Occipital lobe (tissue), 2 donors: ENCODE data around the gene TMEM74B. TPM values are rescaled to one million over a fixed set of nuclear protein-coding genes. Genes with fewer than 3 reads are reported as not detected.
"Not testable (repeated sequence)": the region's sequence is repeated elsewhere in the genome, so short reads cannot be mapped to it uniquely, and the experiment has no call there.

ENCODE experiments used
- DNase-seq: peaks from one replicate; lab custom pipeline; 2025; lab: John Stamatoyannopoulos, UW
- total RNA-seq: library from RNA; depleted of rRNA; stranded (reverse); fragments of >200 nt; gene quantifications from one replicate; pipeline ENCODE4 v1.2.3, GENCODE V29; 2014

TMEM74B gene
- total RNA-seq, 1 donor from 2014 or later: 8.0 TPM

DNA sequence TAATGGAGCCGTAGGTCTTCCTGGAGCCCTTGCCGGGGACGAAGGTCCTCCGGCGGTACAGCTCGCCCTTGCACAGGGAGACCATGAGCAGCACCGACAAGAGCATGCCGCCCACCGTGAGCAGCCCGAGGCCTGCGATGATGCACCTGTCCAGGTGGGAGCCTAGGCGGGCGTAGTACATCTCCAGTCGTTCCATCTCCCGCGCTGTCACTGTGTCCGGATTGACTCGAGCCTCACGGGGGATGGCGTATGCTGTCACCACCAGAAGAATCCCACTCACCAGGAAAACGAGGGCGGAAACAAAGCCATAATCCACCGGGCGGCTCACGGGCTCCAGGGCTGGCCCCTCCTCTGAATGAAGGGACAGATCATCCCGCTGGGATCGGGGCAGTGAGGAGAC lies 3.8 kb downstream of the TMEM74B start:
- DNase-seq: no peak

DNA sequence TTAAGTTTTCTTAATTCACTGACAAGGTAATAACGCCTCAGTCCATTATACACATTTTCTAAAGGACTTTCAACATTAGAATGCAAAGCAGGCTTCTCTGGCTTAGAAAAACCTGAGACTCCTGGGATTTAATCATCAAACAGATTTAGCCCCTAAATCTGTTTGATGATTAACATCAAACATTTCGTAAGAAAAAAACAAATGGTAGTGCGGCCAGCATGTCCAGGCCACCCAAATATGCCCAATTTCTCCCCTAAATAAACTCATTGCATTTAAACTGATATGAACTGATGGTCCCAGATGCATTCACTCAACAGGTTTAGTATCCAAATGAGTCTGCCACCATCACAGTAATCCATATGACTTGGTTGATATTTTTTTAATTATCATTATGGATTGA lies 6.2 kb downstream of the TMEM74B start:
- no peak for DNase-seq

DNA sequence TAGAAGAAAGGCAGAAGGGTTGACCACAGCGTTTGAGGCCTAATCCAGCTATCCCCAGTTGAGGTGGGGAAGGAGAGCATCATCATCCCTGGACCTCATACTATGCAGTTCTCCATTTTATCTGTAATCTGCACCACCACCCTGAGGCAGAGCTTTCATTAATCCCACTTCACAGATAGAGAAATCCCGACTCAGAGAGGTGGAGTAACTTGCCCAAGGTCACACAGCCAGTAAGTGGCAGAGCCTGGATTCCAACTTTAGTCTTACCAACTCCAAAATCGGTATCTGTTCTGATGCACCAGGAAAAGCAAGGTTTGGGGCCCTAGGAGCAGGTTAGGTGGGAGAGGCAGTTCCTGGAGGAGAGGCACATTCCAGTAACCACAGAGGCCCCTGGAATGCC lies 6.7 kb downstream of the TMEM74B start:
- DNase-seq: no peak

DNA sequence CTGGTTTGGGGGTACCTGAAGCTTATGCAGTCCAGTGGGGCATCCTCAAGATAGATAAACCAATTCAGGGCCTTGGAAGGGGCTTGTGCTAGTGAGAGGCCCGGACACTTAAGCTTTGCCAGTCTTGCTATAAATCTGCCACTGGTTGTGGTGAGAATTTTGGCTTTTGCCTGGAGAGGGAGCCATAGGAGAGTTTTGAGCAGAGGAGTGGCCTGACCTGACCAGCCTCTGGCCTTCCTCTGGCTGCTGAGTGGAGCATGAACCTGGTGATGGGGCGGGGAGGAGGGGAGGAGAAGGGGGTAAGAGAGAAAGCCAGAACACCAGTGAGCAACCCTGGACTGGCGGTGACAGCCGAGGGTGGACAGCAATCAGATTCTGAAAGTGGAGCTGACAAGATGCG lies 7.1 kb downstream of the TMEM74B start:
- DNase-seq: no peak

DNA sequence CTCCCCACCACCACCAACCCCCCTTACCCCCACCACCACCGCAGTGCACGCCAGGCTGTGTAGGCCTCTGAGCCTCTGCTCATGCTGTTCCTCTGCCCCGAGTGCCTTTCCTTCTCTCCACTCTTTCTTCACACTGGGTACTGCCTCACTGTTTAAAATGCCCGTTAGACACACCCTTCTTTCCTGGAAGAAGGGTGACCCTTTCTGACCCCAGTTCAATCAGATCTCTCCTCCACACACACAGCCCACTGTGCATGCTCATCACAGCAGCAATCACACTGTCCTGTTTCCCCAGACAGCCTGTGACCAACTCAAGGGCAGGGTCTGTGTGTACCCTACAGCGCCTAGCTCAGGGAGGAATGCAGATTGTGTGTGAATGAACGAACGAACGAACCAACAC lies 10.0 kb downstream of the TMEM74B start:
- DNase-seq: no peak

DNA sequence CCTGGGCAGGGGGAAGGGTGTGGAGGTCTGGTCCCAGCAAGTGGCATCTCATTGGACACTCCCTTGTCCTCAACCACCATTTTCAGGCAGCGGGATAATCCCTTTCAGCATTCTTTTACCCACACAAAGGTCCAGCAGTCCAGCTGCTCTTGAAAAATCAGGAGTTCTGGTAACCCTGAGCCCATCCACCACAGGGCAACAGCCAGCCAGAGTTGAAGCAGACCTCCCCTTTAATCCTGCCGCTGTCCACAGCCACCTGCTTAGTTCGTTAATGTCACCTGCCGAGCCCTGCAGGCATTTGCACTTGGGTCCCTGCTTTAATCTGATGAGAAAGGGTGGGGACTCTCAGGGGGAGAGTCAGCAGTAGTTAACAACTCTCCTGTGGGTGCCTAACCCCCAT lies 11.1 kb downstream of the TMEM74B start:
- DNase-seq: no peak

DNA sequence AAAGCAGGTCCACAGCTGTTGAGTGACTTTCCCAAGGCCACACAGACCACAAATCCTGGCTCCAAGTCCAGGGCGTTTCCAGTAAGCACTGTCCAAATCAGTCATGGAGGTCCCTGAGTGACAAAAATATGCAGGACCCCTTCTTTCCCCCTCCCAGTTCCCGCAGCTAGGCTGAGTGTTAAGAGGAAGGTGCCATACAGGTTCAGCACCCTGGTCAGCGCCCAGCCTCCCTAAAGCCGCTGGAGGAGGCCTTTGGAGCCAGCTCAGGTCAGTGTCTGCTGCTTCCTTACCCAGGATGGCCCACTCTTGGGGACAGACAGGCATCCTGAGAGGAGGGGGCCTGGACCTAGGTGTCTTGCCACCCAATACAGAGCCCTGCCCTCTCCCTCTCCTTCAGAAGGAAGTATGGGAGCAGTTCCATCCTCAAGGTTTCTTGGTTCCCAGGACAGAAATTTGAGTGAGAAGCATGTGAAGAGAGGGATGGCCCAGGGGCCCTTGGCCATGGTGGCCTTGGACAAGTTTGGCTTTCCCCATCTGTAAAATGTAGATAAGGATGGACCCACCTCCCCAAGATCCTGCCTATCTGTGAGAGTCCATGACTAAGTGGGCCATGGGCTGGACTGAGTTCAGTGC lies 13.2 kb downstream of the TMEM74B start:
- DNase-seq: no peak

DNA sequence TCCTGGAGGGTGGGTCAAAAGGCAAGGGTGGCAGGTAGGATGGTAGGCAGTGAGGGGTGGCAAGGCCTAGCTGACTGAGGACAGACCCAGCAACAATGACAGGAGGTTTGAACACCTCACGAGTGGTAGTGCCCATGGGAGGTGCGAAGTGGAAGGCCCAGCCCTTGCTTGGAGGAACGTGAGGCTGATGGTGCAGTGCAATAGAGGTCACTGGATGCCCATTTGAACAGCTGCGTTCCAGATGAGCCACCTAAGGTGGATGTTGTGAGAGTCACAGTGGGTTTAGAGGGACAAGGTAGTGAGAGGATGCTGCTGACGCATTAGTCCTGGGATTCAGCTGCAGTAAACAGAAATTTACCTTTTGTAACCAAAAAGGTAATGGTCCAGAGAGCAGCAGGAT lies 15.6 kb downstream of the TMEM74B start:
- no peak for DNase-seq

DNA sequence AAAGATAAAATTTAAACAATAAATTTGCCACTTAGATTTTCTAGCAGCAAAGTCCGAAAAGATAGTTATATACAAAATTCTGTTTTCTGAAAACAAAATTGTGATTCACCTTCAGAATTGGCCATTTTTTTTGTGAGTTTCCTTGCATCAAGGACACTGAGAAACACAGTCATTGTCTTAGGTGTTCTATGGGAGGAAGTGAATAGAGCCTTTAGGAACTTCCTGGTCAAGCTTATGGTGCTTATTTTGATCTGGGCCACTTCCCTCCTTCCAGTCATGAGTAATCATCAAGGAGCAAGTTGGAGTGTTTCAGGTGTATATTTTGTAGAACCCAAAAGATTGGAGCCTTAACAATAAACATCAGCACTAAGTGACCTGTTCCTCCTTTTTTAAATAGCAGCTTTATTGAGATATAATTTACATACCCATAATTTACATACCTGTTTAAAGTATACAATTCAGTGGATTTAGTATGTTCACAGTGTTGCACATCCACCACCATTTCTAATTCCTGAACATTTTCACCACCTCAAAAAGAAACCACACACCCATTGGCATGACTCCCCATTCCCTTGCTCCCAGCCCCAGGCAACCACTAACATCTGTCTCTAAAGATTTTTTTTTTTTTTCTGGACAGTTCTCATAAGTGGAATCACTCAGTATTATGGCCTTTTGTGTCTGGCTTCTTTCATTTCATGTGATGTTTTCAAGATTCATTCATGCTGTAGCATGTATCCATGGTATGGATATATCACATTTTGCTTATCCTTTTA lies 17.6 kb downstream of the TMEM74B start:
- DNase-seq: no peak

DNA sequence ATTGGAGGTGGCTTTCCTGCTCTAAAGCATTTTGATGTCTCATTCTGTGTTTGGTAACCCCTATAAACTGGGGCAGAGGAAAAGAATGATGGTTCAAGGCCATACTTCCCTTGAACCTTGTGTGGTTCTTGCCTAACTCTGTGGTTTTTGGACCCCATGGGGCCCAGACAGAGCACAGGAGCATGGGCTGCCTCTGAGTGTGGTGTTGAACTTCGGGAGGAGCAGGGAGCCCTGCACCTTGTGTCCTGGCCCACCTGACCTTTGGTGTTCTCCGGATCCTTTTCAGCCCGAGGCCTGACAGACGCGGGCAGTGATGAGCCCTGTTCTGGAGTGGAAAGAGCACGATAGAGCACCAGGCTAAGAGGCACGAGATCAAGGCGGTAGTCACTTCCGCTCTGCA lies 18.8 kb downstream of the TMEM74B start:
- no peak for DNase-seq

DNA sequence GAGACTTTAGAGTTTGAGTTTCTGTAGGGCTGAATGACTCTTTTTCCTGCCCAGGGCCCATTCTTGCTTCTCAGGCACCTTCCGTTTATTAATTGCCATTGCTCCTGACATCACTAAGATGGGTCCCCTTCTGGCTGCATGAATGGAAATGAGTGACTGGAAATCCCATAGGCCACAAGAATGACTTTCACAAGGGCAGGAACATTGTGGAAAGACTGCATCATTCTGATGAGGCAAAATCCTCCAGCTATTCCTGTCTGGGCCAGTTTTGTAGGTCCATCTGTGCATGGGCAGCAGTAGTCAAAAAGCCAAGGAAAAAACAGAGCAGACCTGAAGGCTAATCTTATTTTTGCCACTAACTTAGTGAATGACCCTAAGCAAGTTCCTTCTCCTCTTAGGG lies 19.3 kb downstream of the TMEM74B start:
- no peak for DNase-seq

DNA sequence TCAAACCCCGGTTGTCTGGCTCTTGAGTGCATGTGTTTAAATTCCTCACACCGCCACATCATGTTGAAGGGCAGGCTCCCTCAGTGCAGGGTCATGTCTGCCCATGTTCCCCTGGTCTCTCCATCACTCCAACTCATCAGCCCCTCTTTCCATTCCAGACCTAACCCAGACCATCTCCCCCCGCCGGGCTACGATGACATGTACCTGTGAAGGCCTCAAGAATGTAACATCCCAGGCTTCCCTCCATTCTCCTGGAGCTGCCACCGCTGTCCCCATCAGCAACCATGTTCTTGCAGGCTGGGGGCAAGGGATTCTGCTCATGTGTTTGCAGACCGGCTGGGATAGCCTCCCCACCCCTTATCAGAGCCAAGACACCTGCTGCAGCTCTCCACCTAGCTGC lies 19.9 kb downstream of the TMEM74B start:
- no peak for DNase-seq

DNA sequence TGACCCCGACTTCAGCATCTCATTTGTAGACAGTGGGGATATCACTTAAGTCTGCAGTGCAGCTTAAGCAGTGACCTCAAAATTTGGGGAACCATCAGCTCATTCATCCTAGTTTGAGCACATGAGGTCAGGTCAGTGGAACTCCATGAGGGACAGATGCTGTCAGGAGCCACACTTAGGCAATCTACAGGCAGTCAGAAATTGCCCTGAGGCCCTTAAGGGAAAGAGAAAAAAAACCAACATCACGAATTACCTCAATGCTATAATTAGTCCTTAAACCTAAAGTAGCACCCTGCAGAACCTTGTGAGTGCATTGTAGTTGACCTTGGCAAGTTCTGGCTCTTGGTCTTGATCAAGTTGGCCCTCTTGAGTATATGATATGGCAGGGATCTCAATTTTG lies 21.1 kb downstream of the TMEM74B start:
- no peak for DNase-seq

DNA sequence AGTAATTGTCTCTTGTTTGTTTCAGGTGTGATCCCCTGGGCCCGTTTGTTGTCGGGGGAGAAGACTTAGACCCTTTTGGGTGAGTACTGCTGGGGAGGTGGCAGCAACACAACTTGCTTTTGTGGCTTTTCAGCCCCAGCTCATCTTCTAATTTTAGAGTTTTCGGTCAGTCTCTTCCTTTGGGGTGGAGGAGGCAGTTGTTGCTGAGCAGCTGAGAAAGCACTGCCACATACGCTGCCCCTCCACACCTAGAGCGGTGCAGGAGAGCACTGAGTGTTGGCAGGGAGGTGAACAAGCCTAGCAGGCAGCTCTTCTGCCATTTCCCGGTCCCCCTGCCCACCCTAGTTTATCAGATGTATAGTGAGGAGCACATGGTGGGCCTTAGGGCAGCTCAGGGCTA lies 21.7 kb downstream of the TMEM74B start:
- DNase-seq: no peak

DNA sequence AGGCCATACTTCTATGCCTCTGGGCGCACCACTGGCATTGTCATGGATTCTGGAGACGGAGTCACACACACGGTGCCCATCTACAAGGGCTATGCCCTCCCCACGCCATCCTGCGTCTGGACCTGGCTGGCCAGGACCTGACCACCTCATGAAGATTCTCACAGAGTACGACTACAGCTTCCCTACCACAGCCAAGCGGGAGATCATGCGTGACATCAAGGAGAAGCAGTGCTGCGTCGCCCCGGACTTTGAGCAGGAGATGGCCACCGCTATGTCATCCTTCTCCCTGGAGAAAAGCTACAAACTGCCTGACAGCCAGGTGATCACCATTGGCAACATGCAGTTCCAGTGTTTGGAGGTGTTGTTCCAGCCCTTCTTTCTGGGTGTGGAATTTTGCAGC lies 23.8 kb downstream of the TMEM74B start:
- no peak for DNase-seq

DNA sequence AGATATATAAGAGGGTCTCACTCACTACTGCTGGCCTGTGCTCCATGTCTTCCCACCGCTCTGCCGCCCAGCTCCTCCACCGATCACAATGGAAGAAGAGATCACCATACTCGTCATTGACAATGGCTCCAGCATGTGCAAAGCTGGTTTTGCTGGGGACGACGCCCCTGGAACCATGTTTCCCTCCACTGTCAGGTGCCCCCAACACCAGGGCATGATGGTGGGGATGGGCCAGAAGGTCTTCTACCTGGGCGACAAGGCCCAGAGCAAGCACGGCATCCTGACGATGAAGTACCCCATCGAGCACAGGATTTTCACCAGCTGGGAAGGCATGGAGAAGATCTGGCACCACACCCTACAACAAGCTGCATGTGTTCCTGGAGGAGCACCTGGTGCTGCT lies 24.3 kb downstream of the TMEM74B start:
- no peak for DNase-seq

DNA sequence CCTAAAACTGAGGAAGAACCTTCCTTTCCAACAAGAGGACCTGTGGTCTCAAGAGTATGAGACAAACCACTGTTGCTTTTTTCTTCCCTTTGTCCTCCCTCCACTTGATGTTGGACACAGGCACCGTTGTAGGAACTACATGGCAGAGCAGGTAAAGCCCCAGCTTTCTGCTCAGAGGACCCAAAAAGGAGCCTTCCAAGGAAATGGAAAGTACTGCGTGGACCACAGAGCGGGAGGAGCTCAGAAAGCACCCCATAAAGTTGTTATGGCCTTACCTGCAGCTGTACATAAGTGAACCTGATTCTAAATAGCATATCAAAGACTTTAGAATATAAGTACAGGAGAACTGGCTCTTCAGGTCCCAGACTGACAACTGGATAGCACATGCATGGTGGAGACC lies 29.4 kb downstream of the TMEM74B start:
- DNase-seq: no peak

DNA sequence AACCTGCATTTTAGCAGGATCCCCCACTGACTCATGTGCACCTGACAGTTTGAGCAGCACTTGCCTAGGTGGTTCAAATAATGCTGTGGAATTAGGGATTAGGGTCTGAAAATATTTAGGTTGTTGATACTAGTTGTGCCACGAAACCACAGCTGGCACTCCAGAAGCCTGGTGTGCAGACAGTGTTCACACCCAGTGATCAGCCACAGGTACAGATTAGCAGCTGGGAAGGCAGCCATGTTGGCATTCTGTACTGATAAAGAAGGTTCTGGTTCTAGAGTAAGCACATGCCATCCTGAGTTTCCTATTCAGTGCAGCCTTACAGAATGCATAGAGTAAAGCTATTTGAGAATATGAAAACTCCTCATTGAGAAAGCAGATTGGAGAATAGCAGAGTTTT lies 30.1 kb downstream of the TMEM74B start:
- DNase-seq: no peak

DNA sequence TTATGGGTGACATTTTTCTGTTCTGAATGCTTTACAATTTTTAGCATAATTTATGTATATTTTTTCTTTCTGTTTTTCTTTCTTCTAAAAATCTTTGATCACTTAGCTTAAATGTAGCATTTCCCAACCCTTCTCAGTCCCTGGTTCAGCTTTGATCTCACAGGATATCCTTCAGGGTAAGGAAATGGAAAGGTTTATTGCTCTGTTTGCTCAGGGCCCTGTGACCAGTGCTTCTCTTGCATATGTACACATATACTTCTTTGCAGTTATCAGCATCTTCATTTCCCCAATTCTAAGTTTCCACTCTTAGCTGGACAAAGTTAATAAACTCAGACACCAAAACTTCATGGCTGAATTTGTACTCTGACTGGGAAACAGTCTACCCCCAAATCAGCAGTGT lies 30.6 kb downstream of the TMEM74B start:
- DNase-seq: no peak

DNA sequence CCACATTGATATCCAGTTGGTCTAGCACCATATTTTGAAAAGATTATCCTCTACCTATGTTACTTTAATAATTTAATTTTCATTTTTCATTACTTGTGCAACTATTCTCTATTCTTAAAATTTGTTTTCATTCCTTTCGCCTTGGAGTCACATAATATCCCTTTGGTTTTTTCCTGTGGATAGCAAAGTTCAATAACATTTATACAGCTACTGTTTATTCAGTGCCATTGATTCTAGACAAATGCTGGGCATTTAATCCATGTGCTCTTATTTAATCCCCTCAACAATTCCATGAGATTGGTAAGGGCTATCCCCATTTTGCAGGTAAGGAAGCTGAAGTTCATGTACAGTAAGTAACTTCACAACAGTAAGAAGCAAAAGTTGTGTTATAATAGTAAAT lies 33.8 kb downstream of the TMEM74B start:
- DNase-seq: no peak

DNA sequence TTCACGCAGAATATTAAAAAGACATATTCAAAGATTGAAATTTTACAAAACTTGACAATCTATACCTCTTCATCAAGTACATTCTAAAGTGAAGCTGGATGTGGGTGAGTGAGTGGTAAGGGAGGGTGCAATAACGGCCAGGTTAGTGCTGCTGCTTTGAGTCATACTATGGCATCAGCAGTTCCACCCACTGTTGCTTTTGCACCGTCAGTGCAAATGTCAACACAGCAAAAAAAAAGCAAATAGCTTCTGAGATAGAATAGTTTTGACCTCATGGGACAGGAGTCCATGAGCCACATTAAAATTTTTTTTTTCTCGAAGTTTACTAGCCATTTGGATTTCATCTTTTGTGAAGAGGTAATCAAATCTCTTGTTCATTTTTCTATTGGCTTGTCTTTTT lies 34.6 kb downstream of the TMEM74B start:
- DNase-seq: no peak

DNA sequence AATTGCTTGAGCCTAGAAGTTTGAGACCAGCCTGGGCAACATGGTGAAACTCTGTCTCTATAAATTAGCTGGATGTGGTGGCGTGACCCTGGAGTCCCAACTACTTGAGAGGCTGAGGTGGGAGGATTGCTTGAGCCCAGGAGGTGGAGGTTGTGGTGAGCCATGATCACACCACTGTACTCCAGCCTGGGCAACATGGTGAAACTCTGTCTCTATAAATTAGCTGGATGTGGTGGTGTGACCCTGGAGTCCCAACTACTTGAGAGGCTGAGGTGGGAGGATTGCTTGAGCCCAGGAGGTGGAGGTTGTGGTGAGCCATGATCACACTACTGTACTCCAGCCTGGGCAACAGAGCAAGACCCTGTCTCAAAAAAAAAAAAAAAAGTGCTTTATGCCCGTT lies 35.0 kb downstream of the TMEM74B start:
- not testable (repeated sequence) for DNase-seq

DNA sequence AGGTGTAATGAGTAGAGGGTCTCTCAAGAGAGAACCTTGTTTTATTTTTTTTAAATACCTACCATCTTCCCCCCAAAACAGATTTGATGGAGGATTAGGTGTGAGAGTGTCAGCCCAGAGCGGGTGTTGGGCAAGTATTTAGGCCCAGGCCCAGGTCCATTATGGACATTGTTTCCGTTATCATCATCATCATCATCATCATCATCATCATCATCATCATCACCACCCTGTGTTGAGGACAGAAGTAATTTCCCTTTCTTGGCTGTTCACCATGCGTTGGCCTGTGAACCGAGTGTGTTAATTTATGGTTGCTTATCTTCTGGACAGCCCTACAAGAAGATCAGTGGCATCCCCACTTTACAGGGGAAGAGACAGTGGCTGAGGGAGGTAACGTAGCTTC lies 37.8 kb downstream of the TMEM74B start:
- DNase-seq: no peak
